ENCODE measurements around the gene MKKS. TPM values are rescaled to one million over a fixed set of nuclear protein-coding genes. Genes with fewer than 3 reads are reported as not detected.

Gene MKKS
- total and polyA plus RNA-seq, 2 of the 13 experiments (the other 11 are each of a cell fraction or from before 2014, with no cell fraction given): 26.7 to 34.5 TPM

GRCh38 chr20:10433014-10433622, 904 bp downstream of the MKKS start (continued):
- TF ChIP-seq CBX1 (IDR thresholded peaks at IDR 0.05; ENCODE audit: low read depth) (no peak), SATB2 (CRISPR knock-in tag; IDR thresholded peaks at IDR 0.05) (no peak), MNT (IDR thresholded peaks at IDR 0.05) (peak; percentile 31; the same call in 1 of the 2 replicates), PAXIP1 (CRISPR knock-in tag; conservative IDR thresholded peaks at IDR 0.05) (no peak), ZNF792 (CRISPR knock-in tag; IDR thresholded peaks at IDR 0.05) (no peak), NFYB (CRISPR knock-in tag; IDR thresholded peaks at IDR 0.05) (0 out of 2 replicates have a peak, but pooled peaks have one; percentile 3), ZFP1 (CRISPR knock-in tag; IDR thresholded peaks at IDR 0.05) (no peak), FOXM1 (CRISPR knock-in tag; IDR thresholded peaks at IDR 0.05) (no peak), TEAD3 (CRISPR knock-in tag; optimal IDR thresholded peaks at IDR 0.05; ENCODE audit: borderline replicate concordance) (no peak), TP53 (CRISPR knock-in tag; conservative IDR thresholded peaks at IDR 0.05) (no peak), ZNF891 (CRISPR knock-in tag; IDR thresholded peaks at IDR 0.05) (no peak), ZNF549 (CRISPR knock-in tag; IDR thresholded peaks at IDR 0.05) (no peak), ISX (CRISPR knock-in tag; conservative IDR thresholded peaks at IDR 0.05) (0 out of 2 replicates have a peak, but pooled peaks have one; percentile 58), SUZ12 (IDR thresholded peaks at IDR 0.05; ENCODE audit: low read depth, low read length) (no peak), ZNF850 (CRISPR knock-in tag; conservative IDR thresholded peaks at IDR 0.05) (no peak), GABPA (IDR thresholded peaks at IDR 0.05; ENCODE audit: low read depth, low read length) (no peak), GABPA (CRISPR knock-in tag; IDR thresholded peaks at IDR 0.05; ENCODE audit: low read depth) (0 out of 2 replicates have a peak, but pooled peaks have one; percentile 21), FOSL1 (CRISPR knock-in tag; IDR thresholded peaks at IDR 0.05; ENCODE audit: borderline replicate concordance) (no peak), ZNF235 (CRISPR knock-in tag; IDR thresholded peaks at IDR 0.05; ENCODE audit: borderline replicate concordance) (peak; percentile 12; the same call in 1 of the 2 replicates), ZHX2 (IDR thresholded peaks at IDR 0.05; ENCODE audit: low read depth) (0 out of 2 replicates have a peak, but pooled peaks have one; percentile 44), ZHX2 (CRISPR knock-in tag; IDR thresholded peaks at IDR 0.05; ENCODE audit: borderline replicate concordance) (no peak), SALL2 (CRISPR knock-in tag; IDR thresholded peaks at IDR 0.05) (0 out of 2 replicates have a peak, but pooled peaks have one; percentile 6)

Measured in HepG2 (cell line).